BLaER1 treated with 17β-estradiol and CSF1 and Interleukin-3, amounts not matched to agents 10 nM and 100 nM (cell line): ENCODE measurements around the gene LHFPL6.

Experiments
- H3K27ac ChIP-seq, 11 experiments: shearing (Covaris generic); formaldehyde crosslinking; 2 replicates each; pipeline ENCODE4 v1.8.1; 2022
- H3K27me3 ChIP-seq, 11 experiments: shearing (Covaris generic); formaldehyde crosslinking; 2 replicates each; pipeline ENCODE4 v1.8.1; 2022
- H3K36me3 ChIP-seq, 11 experiments: shearing (Covaris generic); formaldehyde crosslinking; 2 replicates each; pipeline ENCODE4 v1.8.1; 2022
- H3K4me1 ChIP-seq, 10 experiments: shearing (Covaris generic); formaldehyde crosslinking; 2 replicates each; pipeline ENCODE4 v1.8.1; 2022
- H3K4me2 ChIP-seq, 11 experiments: shearing (Covaris generic); formaldehyde crosslinking; 2 replicates each; pipeline ENCODE4 v1.8.1; 2022
- H3K4me3 ChIP-seq, 10 experiments: shearing (Covaris generic); formaldehyde crosslinking; 2 replicates each; pipeline ENCODE4 v1.8.1; 2022
- H3K9ac ChIP-seq, 11 experiments: shearing (Covaris generic); formaldehyde crosslinking; 2 replicates each; pipeline ENCODE4 v1.8.1; 2022
- H3K9me3 ChIP-seq, 11 experiments: shearing (Covaris generic); formaldehyde crosslinking; replicated peaks in 1 of 11; 2 replicates each; pipeline ENCODE4 v1.8.1; 2022
- H4K20me1 ChIP-seq, 11 experiments: shearing (Covaris generic); formaldehyde crosslinking; 2 replicates each; pipeline ENCODE4 v1.8.1; 2022
- Cebpa-rat ChIP-seq, 11 experiments: shearing (Covaris generic); IDR thresholded peaks; 2 replicates each; pipeline ENCODE4 v1.8.1; 2022

LHFPL6 gene

DNA sequence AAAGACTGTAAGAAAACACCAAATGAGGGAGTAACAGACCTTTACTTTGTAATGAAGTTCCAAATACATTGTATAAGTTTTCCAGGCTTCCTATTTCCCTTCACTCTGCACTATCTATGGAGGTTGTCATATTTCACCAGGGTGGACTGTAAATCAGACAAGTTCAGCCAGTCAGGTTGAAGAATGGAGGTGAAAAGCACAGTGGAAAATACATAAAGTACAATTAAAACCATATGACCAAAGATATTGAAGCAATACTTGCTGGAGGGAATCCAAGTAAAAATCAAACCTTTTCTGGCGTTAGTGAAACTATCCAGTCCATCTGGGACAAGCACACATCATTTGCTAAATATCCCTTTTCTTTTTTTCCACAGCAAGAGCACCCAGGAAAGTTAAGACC is 3.2 kb downstream of the LHFPL6 start:
- Histone ChIP-seq H3K27me3 (no peaks in the 10 kb centered on the region), H3K4me3 (no peak overlapping the region), H3K9ac (no peak overlapping the region), H3K4me1 (peaks cover 14 to 35% (median 31%) of the 10 kb centered on the region in 10 experiments), H4K20me1 (no peaks in the 10 kb centered on the region), H3K27ac (no peak overlapping the region), H3K9me3 (0 out of 22 replicates have a peak, but pooled peaks cover 0 to 3% (median 0%) of the 10 kb centered on the region in 11 experiments), H3K4me2 (peak overlapping the region in 1 of 11 experiments; percentile 68; a peak in 1 of 22 replicates), H3K36me3 (no peaks in the 10 kb centered on the region)
- no peak for TF ChIP-seq Cebpa-rat (IDR thresholded peaks at IDR 0.05)

DNA sequence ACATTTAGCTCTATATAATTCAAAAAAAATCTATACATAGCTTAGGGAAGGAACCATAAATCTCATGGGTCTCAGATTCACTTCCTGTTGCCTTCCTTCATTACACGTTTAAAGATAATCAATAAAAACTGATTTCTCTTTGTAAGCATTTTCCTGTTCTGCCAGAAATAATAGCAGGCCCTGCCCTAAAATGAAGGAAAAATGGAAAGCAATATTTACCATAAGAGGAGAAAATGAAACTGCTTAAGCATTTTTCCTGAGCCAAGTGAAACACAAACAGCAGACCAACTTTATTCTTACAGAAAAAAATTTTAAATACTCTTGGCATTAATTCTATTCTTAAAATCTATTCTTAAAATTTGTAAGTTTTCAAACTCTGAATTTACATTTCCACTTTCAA is 4.0 kb downstream of the LHFPL6 start:
- H3K9ac ChIP-seq: no peak overlapping the region
- H3K9me3 ChIP-seq: peaks cover 0 to 7% (median 0%) of the 10 kb centered on the region in 11 experiments; a peak in 1 of 22 replicates
- peak overlapping the region in 10 of 11 experiments; percentile 10 to 68 (median 47); a peak in 16 of 22 replicates for H3K4me2 ChIP-seq
- no peak for TF ChIP-seq Cebpa-rat (IDR thresholded peaks at IDR 0.05)
- H3K4me1 ChIP-seq: peaks cover 14 to 35% (median 31%) of the 10 kb centered on the region in 10 experiments
- no peaks in the 10 kb centered on the region for H3K27me3 ChIP-seq
- H3K4me3 ChIP-seq: no peak overlapping the region
- H4K20me1 ChIP-seq: no peaks in the 10 kb centered on the region
- H3K27ac ChIP-seq: no peak overlapping the region
- H3K36me3 ChIP-seq: no peaks in the 10 kb centered on the region

DNA sequence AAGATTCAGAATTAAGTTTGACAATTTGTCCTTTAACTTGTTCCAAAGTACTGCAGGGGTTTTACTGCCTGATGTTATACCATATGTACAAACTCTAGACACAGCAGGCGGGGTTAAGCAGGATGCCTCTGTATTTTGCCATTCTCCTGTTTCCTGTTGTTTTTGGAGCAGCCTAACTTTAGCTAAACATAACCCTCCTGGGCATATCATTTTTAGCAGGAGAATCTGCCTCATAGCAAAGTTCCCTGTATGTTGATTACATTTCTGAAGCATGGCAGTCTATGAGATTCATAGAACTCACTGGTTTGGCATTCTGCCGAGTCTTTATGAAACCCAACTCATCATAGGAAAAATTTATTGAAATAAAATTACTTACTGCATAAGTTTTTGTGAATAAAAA is 5.2 kb downstream of the LHFPL6 start:
- TF ChIP-seq Cebpa-rat (IDR thresholded peaks at IDR 0.05): no peak
- Histone ChIP-seq H3K9me3 (peaks cover 0 to 8% (median 0%) of the 10 kb centered on the region in 11 experiments; a peak in 1 of 22 replicates), H3K4me3 (no peak overlapping the region), H3K27ac (no peak overlapping the region), H3K27me3 (no peaks in the 10 kb centered on the region), H3K36me3 (no peaks in the 10 kb centered on the region), H3K4me1 (peaks cover 14 to 35% (median 29%) of the 10 kb centered on the region in 10 experiments), H4K20me1 (no peaks in the 10 kb centered on the region), H3K4me2 (peak overlapping the region in 7 of 11 experiments; percentile 4 to 68 (median 34); a peak in 11 of 22 replicates), H3K9ac (no peak overlapping the region)

DNA sequence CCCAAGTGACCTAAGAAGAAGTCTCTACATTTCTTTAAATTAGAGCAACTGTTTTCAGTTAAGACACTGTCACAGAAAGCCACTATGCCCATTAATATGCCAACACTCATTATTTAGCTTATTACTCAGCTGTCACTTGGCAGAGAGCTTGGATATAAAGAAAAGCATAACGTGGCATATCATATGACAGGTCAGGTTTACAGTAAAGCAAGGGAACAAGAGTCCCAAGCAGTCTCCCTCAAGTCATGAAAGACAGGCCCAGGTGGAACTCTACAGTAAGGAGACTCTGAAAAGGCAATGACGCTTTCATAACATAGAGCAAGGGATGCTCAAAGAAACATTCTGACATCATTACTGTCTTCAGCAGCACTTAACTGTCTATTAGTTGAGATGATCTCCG is 6.3 kb downstream of the LHFPL6 start:
- H3K27me3 ChIP-seq: no peaks in the 10 kb centered on the region
- no peaks in the 10 kb centered on the region for H3K36me3 ChIP-seq
- no peak overlapping the region for H3K4me3 ChIP-seq
- no peak overlapping the region for H3K9ac ChIP-seq
- H3K9me3 ChIP-seq: peaks cover 0 to 8% (median 0%) of the 10 kb centered on the region in 11 experiments; a peak in 1 of 22 replicates
- no peak for TF ChIP-seq Cebpa-rat (IDR thresholded peaks at IDR 0.05)
- peaks cover 9 to 29% (median 22%) of the 10 kb centered on the region in 10 experiments for H3K4me1 ChIP-seq
- H3K4me2 ChIP-seq: no peak overlapping the region
- H3K27ac ChIP-seq: no peak overlapping the region
- no peaks in the 10 kb centered on the region for H4K20me1 ChIP-seq

DNA sequence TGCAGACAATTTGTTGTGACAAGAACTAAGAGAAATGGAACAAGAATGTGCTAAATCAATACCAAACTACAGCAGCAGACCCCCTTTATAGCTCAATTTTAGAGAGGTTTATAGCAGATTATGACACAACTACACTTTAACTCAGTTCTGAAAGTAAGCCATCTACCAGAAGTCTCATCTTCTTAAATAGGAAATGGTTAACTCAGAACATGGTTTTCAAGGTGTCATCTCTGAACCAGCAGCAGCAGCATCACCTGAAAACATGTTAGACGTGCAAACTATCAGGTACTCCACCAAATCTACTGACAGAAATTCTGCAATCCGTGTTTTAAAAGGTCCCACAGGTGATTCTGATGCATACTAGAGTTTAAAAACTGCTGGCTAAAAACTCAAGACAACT is 6.8 kb downstream of the LHFPL6 start:
- Histone ChIP-seq H3K4me2 (no peak overlapping the region), H3K4me3 (no peak overlapping the region), H3K9me3 (peaks cover 0 to 8% (median 0%) of the 10 kb centered on the region in 11 experiments; a peak in 1 of 22 replicates), H3K36me3 (no peaks in the 10 kb centered on the region), H4K20me1 (no peaks in the 10 kb centered on the region), H3K9ac (no peak overlapping the region), H3K27ac (no peak overlapping the region), H3K4me1 (peaks cover 7 to 25% (median 19%) of the 10 kb centered on the region in 10 experiments; a peak in 18 of 20 replicates), H3K27me3 (no peaks in the 10 kb centered on the region)
- TF ChIP-seq Cebpa-rat (IDR thresholded peaks at IDR 0.05): no peak

DNA sequence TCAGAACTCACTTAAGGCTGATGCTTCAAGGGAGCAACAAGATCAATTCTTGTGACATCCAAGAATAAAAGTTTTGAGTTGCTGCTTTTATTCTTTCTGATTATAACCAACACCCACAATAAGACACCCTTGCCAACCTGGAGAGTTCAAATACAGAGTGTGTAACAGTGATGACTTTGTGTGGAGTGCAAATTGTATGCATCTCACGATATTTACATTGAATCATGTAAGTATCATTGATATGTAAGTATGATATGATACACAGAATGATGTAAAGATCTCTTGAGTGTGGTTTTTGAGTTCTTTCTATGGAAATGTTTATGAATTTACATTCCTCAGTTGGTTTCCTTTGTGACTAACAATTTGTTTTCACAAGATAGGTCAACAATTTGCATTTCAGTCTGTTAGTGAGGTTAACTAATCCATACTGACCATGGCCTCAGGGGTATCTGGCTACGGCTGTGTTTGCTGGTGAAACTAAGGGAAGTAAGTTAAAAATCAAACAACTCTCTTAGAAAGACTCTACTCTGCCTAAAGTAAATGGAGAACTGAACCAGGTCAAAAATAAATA is 12.4 kb downstream of the LHFPL6 start:
- no peaks in the 10 kb centered on the region for H3K27me3 ChIP-seq
- H3K27ac ChIP-seq: no peak overlapping the region
- H3K4me1 ChIP-seq: no peaks in the 10 kb centered on the region
- H3K4me3 ChIP-seq: no peak overlapping the region
- H3K4me2 ChIP-seq: no peak overlapping the region
- no peak for TF ChIP-seq Cebpa-rat (IDR thresholded peaks at IDR 0.05)
- no peaks in the 10 kb centered on the region for H3K36me3 ChIP-seq
- H3K9ac ChIP-seq: no peak overlapping the region
- H3K9me3 ChIP-seq: peaks cover 0 to 8% (median 0%) of the 10 kb centered on the region in 11 experiments; a peak in 1 of 22 replicates
- no peaks in the 10 kb centered on the region for H4K20me1 ChIP-seq

DNA sequence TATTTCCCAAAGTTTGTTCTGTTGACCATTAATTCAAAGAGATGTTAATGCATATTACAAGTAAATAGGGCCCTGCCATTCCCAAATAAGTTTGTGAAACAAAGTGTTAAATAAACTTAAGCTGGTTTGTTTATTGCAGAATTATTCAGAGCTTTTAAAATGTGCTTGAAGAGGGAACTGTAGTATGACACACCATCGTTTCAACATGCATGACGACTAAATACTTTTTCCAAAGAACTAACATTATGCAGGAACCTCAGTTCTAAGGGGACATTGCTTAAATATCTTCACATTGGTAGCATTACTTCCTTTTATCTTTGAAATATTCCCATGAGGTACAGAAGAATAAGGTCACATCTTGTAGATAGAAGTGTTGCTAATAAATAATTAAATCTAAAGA is 14.6 kb downstream of the LHFPL6 start:
- Histone ChIP-seq H3K4me2 (no peak overlapping the region), H3K4me1 (no peaks in the 10 kb centered on the region), H3K4me3 (no peak overlapping the region), H3K27me3 (no peaks in the 10 kb centered on the region), H4K20me1 (no peaks in the 10 kb centered on the region), H3K27ac (no peak overlapping the region), H3K9ac (no peak overlapping the region), H3K9me3 (no peaks in the 10 kb centered on the region), H3K36me3 (no peaks in the 10 kb centered on the region)
- no peak for TF ChIP-seq Cebpa-rat (IDR thresholded peaks at IDR 0.05)

DNA sequence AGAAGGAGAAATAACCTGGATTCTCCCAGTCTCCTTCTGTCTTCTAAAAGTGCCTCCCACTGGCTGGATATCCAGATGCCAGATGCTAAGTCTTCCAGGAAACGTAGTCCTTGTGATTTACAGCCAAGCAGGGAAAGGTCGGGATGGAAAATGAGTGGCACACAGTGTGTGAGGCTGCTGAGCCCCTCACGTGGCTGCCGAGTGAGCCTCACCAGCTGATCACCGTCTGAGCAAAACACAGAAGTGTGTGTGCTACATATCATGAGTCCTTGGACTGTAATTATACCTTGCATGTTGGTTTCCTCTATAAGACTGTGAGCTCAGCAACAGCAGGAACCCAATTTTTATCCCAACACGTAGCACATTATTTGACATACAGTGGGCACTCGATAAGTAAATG is 15.1 kb downstream of the LHFPL6 start:
- no peak for TF ChIP-seq Cebpa-rat (IDR thresholded peaks at IDR 0.05)
- H3K36me3 ChIP-seq: no peaks in the 10 kb centered on the region
- no peaks in the 10 kb centered on the region for H3K27me3 ChIP-seq
- H3K9ac ChIP-seq: no peak overlapping the region
- no peaks in the 10 kb centered on the region for H4K20me1 ChIP-seq
- H3K4me2 ChIP-seq: no peak overlapping the region
- H3K4me1 ChIP-seq: no peaks in the 10 kb centered on the region
- no peaks in the 10 kb centered on the region for H3K9me3 ChIP-seq
- H3K27ac ChIP-seq: no peak overlapping the region
- H3K4me3 ChIP-seq: no peak overlapping the region

DNA sequence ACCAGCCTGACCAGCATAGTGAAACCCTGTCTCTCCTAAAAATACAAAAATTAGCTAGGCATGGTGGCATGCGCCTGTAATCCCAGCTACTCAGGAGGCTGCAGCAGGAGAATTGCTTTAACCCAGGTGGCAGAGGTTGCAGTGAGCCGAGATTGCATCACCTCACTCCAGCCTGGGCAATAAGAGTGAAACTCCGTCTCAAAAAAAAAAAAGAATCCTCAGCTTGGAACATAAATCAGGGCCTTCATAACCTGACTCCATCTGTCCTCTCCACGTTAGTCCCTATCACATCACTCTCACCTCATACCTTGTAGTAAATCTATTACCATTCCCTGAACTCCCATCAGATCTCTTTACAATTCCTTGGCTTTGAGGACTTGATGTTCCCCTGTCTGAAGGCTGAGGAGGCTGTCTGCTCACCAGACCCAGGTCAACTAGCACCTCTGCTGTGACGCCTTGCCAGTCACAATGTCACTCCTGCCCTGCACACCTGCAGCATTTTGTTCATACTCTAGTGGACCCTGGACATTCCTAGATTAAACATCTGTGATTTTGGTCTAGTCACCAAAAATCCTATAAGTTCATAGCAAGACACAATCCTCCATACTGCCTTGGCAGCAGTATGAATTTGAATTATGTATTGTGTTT is 15.9 kb downstream of the LHFPL6 start:
- no peak overlapping the region for H3K27ac ChIP-seq

DNA sequence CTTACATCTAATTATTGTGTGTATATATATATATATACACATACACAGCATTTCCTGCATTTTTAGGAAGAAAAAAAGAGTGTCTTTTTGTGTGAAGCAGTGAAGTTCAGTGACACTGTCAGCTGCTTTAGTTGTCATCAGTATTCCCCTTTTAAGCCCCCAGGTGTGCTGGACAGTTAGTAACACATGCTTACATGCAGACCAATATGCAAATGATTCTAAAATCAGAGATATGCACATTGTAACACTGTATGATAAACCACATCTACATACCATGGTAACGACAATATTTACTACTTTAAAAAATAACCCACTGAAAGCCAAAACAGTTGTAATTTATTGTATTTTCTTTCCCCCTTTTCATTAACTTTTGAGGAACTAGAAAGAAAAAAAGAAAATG is 16.8 kb downstream of the LHFPL6 start:
- Histone ChIP-seq H4K20me1 (no peaks in the 10 kb centered on the region), H3K4me3 (no peak overlapping the region), H3K9me3 (no peaks in the 10 kb centered on the region), H3K27ac (no peak overlapping the region), H3K9ac (no peak overlapping the region), H3K4me2 (no peak overlapping the region), H3K36me3 (no peaks in the 10 kb centered on the region), H3K4me1 (no peaks in the 10 kb centered on the region), H3K27me3 (no peaks in the 10 kb centered on the region)
- TF ChIP-seq Cebpa-rat (IDR thresholded peaks at IDR 0.05): no peak

More for the DNA sequence above, 15.9 kb downstream of the LHFPL6 start:
- H3K9me3 ChIP-seq: no peaks in the 10 kb centered on the region
- no peaks in the 10 kb centered on the region for H3K27me3 ChIP-seq
- TF ChIP-seq Cebpa-rat (IDR thresholded peaks at IDR 0.05): no peak
- H3K4me3 ChIP-seq: no peak overlapping the region
- no peaks in the 10 kb centered on the region for H4K20me1 ChIP-seq
- no peak overlapping the region for H3K9ac ChIP-seq
- no peaks in the 10 kb centered on the region for H3K36me3 ChIP-seq
- no peaks in the 10 kb centered on the region for H3K4me1 ChIP-seq
- H3K4me2 ChIP-seq: no peak overlapping the region
